Measurements from ENCODE around the gene MRPS7. TPM values are rescaled to one million over a fixed set of nuclear protein-coding genes. Genes with fewer than 3 reads are reported as not detected.

MRPS7 gene
- total RNA-seq, 1 experiment from 2014 or later: 51.3 TPM

DNA sequence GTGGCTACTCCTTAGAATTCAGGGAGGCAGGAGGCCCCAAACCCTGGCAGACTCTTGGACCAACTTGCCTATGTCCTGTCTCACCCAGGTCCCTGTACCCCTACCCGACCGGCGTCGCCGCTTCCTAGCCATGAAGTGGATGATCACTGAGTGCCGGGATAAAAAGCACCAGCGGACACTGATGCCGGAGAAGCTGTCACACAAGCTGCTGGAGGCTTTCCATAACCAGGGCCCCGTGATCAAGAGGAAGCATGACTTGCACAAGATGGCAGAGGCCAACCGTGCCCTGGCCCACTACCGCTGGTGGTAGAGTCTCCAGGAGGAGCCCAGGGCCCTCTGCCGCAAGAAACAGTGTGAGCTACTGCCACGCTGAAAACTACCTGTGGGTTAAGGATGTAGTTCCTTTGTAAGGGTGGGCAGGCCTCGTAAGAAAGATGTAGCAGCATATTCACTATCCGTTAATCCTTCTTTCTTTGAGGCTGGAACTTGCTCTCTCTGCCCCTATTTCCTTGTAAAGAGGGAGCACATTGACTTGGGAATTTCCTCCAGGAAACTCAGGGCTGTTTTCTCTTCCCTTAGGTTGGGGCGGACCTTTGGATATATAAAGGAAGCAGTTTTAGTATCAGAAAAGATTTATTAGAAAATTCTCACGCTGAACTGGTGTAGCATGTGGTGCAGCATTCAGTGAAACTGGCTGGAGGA lies 4.1 kb downstream of the MRPS7 start:
- no peak overlapping the region for H3K27ac ChIP-seq
- no peak overlapping the region for H3K4me3 ChIP-seq
- H3K4me2 ChIP-seq: no peak overlapping the region
- 0 out of 2 replicates have a peak, but pooled peaks cover 7% of the 10 kb centered on the region for H3K36me3 ChIP-seq (ENCODE audit: low read depth)
- CTCF ChIA-PET: no interaction called here
- no peak for DNase-seq
- no peaks in the 10 kb centered on the region for H3K9me3 ChIP-seq (ENCODE audit: insufficient read depth, low read depth)
- no peaks in the 10 kb centered on the region for H4K20me1 ChIP-seq (ENCODE audit: insufficient read depth)
- peaks cover 20% of the 10 kb centered on the region for H3K79me2 ChIP-seq (ENCODE audit: low read depth)
- no peaks in the 10 kb centered on the region for H3K9me2 ChIP-seq (ENCODE audit: insufficient read depth)
- no TSS peak for BruUV-seq (replicated peaks)
- no peak overlapping the region for H2AFZ ChIP-seq
- H3F3A ChIP-seq (ENCODE audit: insufficient read depth, low read depth): peaks cover 38% of the 10 kb centered on the region; the same call in 1 of the 2 replicates
- intact Hi-C loops (cut with micrococcal nuclease; ENCODE audit: unreplicated experiment): loop anchor here (10.0 kb wide), 1 partner anchor 249 kb away; the partner anchor contains the start of genes CASKIN2 and TSEN54
- POLR2A ChIA-PET (ENCODE audit: unreplicated experiment): interaction anchor here (0.6 kb wide), 1 partner anchor 17 kb away, joined by 7 read pairs; no protein-coding TSS in a partner anchor
- H3K27me3 ChIP-seq (ENCODE audit: insufficient read depth, low read depth): no peaks in the 10 kb centered on the region
- H3K4me1 ChIP-seq (replicated peaks; ENCODE audit: insufficient read depth): peaks cover 7% of the 10 kb centered on the region; the same call in 1 of the 2 replicates
- TF ChIP-seq EZH2 (IDR thresholded peaks at IDR 0.05; ENCODE audit: low read depth) (no peak), CTCF (conservative IDR thresholded peaks at IDR 0.05) (no peak)

- intact Hi-C loops (cut with micrococcal nuclease; ENCODE audit: unreplicated experiment): loop anchor here (10.0 kb wide), 1 partner anchor 248 kb away; the partner anchor contains the start of genes CASKIN2 and TSEN54
- H3K4me2 ChIP-seq: no peak overlapping the region
- H3K9me3 ChIP-seq (ENCODE audit: insufficient read depth, low read depth): no peaks in the 10 kb centered on the region
- H3K4me3 ChIP-seq: no peak overlapping the region
- H3K27ac ChIP-seq: no peak overlapping the region
- ChIA-PET CTCF (no interaction called here), POLR2A (ENCODE audit: unreplicated experiment) (interaction anchor here (0.6 kb wide), 2 partner anchors 17 to 191 kb away, joined by 3 to 7 read pairs; no protein-coding TSS in a partner anchor)
- H3F3A ChIP-seq (ENCODE audit: insufficient read depth, low read depth): peaks cover 38% of the 10 kb centered on the region; the same call in 1 of the 2 replicates
- TF ChIP-seq EZH2 (IDR thresholded peaks at IDR 0.05; ENCODE audit: low read depth) (no peak), CTCF (conservative IDR thresholded peaks at IDR 0.05) (no peak)
- H3K36me3 ChIP-seq (ENCODE audit: low read depth): 0 out of 2 replicates have a peak, but pooled peaks cover 7% of the 10 kb centered on the region
- H3K27me3 ChIP-seq (ENCODE audit: insufficient read depth, low read depth): no peaks in the 10 kb centered on the region
- BruUV-seq (replicated peaks): no TSS peak
- H4K20me1 ChIP-seq (ENCODE audit: insufficient read depth): no peaks in the 10 kb centered on the region
- H2AFZ ChIP-seq: no peak overlapping the region
- no peak for DNase-seq
- peaks cover 14% of the 10 kb centered on the region for H3K79me2 ChIP-seq (ENCODE audit: low read depth)
- no peaks in the 10 kb centered on the region for H3K9me2 ChIP-seq (ENCODE audit: insufficient read depth)
- peaks cover 7% of the 10 kb centered on the region; the same call in 1 of the 2 replicates for H3K4me1 ChIP-seq (replicated peaks; ENCODE audit: insufficient read depth)
Observed at GRCh38 chr17:75266316-75267152, 4.9 kb downstream of the MRPS7 start.

DNA sequence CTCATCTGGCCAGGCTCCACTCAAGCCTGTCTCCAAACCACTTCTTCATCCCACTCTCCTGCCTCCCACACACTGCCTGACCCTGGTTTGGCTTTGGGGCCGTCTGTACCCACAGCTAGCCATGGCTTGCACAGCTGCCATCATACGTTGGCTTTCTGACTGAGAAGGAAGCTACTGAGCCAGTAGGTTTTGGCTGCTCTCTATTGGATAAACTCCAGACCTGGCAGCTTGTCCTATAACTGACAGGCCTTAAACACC lies 5.4 kb downstream of the MRPS7 start:
- Histone ChIP-seq H3K36me3 (ENCODE audit: low read depth) (0 out of 2 replicates have a peak, but pooled peaks cover 7% of the 10 kb centered on the region), H3K79me2 (ENCODE audit: low read depth) (peaks cover 12% of the 10 kb centered on the region), H3K27me3 (ENCODE audit: insufficient read depth, low read depth) (no peaks in the 10 kb centered on the region), H3F3A (ENCODE audit: insufficient read depth, low read depth) (peaks cover 38% of the 10 kb centered on the region; the same call in 1 of the 2 replicates), H3K4me3 (no peak overlapping the region), H3K4me1 (replicated peaks; ENCODE audit: insufficient read depth) (peaks cover 10% of the 10 kb centered on the region; the same call in 1 of the 2 replicates), H3K9me2 (ENCODE audit: insufficient read depth) (no peaks in the 10 kb centered on the region), H4K20me1 (ENCODE audit: insufficient read depth) (no peaks in the 10 kb centered on the region), H3K4me2 (no peak overlapping the region), H2AFZ (no peak overlapping the region), H3K27ac (no peak overlapping the region), H3K9me3 (ENCODE audit: insufficient read depth, low read depth) (no peaks in the 10 kb centered on the region)
- POLR2A ChIA-PET (ENCODE audit: unreplicated experiment): interaction anchor here (0.6 kb wide), 1 partner anchor 190 kb away, joined by 3 read pairs; no protein-coding TSS in a partner anchor
- no TSS peak for BruUV-seq (replicated peaks)
- intact Hi-C loops (cut with micrococcal nuclease; ENCODE audit: unreplicated experiment): loop anchor here (10.0 kb wide), 1 partner anchor 248 kb away; the partner anchor contains the start of genes CASKIN2 and TSEN54
- no peak for DNase-seq
- TF ChIP-seq EZH2 (IDR thresholded peaks at IDR 0.05; ENCODE audit: low read depth): no peak
- no peak for TF ChIP-seq CTCF (conservative IDR thresholded peaks at IDR 0.05)
- CTCF ChIA-PET: no interaction called here
